ENCODE data around the gene PHACTR3. TPM values are rescaled to one million over a fixed set of nuclear protein-coding genes. Genes with fewer than 3 reads are reported as not detected.

Gene PHACTR3
- total RNA-seq, 1 donor = under 0.01 TPM

DNA sequence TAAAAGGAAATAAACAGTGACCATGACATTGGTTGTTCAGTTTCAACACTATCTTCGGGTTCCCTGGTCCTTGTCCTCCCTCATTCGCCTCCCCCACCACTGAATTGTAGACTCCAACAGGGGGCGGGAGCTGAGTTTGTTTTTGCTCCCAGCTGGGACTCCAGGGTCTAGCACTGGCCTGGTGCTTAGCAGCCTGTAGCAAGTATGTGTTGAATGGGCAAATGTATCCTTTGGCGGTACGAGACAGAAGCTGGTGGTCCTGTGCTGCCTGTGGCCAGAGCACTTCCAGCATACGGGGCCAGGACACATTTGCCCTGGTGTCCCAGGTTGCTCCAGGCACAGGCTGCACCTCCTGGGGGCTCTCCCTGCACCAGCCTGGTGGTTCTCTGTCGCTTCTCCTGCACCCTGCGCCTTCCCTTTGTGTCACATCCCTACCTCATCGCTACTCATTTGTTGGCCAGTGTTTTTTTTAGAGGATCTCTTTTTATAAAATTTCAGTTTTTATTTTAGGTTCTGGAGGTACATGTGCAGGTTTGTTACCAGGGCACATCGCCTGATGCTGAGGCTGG, 40.1 kb downstream of the PHACTR3 start:
- no peak for DNase-seq (ENCODE audit: low read depth in 2 of 3, low spot score in 2 of 3)

DNA sequence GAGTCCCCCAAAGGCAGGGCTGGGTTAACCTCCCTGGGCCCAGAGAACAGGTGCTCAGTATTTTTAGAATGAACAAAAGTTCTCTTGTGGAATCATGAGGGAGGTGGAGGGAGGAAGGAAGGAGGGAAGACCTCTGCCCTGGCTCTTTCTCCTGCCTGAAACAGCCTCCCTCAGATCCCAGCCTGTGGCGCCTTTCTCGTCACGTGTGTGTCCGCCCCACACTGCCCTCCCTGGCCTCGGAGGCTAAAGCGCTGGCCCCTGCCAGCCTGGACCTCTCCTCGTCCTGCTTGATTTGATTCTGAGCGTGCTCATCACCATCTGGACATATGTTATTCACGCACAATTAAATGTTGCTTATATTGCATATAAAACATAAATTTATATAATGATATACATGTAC, 40.9 kb downstream of the PHACTR3 start:
- DNase-seq (ENCODE audit: low read depth in 2 of 3, low spot score in 2 of 3) = no peak

DNA sequence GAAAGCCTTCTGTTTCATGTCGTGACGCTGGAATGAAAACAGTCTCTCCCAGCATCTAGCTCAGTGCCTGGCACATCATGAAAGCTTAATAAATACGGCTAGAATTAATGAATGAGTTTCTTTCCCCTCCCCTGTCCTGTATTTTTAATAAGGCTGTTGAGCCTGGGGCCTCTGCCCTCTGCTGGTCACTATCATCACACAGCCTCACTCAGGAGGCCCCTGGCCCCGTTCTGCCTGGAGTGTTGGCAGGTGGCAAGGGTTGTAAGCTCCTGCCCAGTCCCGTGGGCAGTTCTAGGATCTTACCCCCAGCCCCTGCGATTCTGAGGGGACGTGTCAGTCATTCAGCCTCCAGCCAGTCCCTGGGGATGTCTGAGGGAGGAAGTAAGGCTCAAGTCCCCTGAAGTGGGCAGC, 41.4 kb downstream of the PHACTR3 start:
- DNase-seq (ENCODE audit: low read depth in 2 of 3, low spot score in 2 of 3) = no peak

DNA sequence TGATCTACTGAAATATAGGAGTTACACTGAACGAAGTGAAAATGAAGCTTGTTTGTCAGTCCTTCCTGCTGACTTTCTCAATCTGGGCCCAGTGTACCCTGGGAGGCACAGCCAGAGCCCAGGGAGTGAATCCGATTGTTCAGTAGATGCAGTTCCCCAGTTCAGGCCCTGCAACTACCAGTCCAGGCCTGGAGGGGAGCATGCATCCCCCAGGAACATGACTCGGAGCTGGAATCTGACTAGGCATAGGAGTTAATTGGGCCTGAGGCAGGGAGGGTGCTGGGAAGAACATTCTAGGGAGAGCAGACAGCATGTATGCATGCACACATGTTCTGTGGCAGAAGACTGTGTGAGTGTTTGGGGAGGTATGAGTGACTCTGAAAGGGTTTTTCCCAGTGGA, 42.1 kb downstream of the PHACTR3 start:
- DNase-seq (ENCODE audit: low read depth in 2 of 3, low spot score in 2 of 3) = no peak

DNA sequence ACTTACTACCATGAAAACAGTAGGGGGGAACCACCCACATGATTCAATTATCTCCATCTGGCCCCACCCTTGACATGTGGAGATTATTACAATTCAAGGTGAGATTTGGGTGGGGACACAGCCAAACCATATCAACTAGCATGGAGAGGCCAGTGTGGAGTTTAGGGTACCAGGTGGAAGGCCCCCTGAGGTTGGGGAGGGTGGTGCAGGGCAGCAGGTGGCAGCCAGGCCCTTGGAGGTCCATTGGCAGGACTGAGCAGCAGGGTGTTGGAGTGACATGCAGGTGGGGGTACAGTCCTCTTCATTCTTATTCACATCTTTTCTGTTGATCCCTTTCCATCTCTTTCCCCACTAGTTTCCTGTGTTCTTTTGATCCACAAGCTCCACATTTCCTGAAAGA, 42.9 kb downstream of the PHACTR3 start:
- no peak for DNase-seq (ENCODE audit: low read depth in 2 of 3, low spot score in 2 of 3)

DNA sequence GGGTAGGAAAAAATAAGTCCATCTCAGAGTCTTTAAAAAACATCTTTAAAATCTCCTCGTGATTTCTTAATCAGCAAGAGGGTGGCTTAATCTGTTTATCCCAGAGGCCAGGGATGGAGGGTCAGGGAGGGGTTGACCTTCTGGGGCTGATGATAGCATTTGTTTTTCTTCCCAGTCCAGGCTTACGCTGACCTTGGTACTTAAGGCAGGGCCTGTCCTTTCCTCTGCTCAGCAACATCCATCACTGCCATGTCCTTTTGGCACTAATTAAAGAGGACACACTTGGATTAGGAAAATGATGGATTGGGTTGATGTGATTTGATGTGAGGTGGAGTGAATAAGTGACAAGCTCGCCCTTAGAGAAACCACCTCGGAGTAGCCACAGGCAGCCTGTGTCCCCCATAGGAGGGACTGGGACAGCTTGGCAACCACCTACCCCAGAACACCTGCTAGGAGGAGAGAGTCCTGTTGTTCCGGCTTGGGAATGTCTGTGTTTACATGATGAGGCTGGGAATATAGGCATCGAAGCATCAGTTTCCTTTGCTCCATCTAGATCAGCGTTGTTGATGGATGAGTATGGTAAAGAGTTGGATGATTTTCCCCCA, 44.2 kb downstream of the PHACTR3 start:
- DNase-seq (ENCODE audit: low read depth in 2 of 3, low spot score in 2 of 3) = no peak

DNA sequence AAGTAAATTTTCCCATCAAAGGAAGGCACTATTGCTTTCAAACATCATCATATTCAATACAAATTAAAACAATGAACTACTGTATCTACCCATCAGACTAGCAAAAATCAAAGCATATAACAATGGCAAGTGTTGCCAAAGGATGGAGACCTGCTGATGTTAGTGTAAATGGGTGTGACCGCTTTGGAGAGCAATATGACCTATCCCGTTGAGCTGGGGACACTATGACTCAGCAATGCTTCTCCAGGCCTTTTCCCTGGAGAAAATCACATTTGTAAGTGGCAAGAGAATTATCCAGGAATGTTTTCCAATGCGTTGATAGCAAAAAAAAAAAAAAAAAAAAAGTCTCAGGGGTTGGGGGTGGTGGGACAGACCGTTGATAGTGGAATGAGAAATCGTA, 46.1 kb downstream of the PHACTR3 start:
- no peak for DNase-seq (ENCODE audit: low read depth in 2 of 3, low spot score in 2 of 3)

DNA sequence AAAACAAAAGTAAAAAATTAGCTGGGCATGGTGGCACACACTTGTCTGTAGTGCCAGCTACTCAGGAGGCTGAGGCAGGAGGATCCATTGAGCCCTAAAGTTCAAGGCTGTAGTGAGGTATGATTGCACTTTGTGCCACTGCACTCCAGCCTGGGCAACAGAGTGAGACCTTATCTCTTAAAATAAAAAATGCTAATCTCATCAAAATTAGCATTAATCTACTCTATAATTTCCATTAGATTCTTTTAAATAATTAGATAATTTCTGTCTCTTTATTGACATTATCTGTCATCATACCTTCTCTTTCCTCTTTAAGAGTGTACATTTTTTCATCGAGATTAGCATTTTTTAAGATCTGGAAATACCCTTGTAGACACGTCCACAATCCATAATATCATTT, 48.0 kb downstream of the PHACTR3 start:
- DNase-seq (ENCODE audit: low read depth in 2 of 3, low spot score in 2 of 3) = no peak

DNA sequence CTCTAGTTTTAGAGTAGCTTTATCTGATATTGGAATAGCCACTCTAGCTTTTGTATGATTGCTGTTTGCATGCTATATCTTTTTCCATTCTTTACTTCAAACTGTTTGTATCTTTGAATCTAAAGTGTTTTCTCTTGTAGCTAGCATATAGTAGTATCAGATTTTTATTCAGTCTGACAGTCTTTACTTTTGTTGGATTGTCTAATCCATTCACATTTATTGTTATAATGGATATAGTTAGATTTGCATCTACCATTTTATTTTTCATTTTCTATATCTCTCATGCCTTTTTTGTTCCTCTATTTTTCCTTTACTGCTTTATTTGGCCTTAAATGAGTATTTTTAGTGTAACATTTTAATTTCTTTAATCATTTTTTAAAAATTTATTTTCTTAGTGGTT, 52.1 kb downstream of the PHACTR3 start:
- DNase-seq (ENCODE audit: low read depth in 2 of 3, low spot score in 2 of 3) = no peak

DNA sequence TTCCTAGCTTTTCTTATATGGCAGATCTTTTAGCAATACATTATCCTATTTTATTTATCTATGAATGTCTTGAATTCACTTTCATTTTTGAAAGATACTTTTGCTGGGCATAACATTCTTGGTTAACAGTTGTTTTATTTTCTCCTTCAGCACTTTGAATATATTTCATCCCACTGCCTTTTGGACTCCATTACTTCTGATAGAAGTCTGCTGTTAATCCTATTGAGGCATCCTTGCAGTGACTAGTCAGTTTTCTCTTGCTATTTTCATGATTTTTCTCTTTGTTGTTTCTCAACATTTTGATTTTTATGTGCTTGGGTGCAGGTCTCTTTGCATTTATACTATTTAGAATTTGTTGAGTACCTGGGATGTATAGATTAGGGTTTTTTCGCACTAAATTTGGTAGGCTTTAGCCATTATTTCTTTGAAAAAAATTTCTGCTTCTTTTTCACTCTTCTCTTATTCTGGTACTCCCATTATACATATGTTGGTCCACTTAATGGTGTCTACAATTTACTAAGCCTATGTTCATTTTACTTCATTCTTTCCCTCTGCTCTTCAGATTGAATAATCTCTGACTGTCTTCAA, 53.2 kb downstream of the PHACTR3 start:
- no peak for DNase-seq (ENCODE audit: low read depth in 2 of 3, low spot score in 2 of 3)

DNA sequence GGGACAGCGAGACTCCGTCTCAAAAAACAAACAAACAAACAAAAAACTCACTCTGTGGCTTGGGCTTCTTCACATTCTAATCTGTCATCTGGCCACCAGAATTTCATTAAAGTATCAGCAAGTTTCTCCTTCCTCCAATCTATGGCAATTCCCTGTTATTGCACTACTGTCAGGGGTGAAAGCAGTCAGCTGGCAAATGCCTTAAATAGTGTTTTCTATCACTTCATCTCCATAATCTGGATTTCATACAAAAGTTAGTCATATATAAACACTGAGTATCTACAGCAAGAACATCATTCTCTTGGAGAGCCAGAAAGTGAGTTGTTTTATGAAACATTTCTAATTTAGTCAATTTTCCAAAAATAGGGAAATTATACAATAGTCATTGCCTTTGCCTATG, 56.1 kb downstream of the PHACTR3 start:
- no peak for DNase-seq (ENCODE audit: low read depth in 2 of 3, low spot score in 2 of 3)

DNA sequence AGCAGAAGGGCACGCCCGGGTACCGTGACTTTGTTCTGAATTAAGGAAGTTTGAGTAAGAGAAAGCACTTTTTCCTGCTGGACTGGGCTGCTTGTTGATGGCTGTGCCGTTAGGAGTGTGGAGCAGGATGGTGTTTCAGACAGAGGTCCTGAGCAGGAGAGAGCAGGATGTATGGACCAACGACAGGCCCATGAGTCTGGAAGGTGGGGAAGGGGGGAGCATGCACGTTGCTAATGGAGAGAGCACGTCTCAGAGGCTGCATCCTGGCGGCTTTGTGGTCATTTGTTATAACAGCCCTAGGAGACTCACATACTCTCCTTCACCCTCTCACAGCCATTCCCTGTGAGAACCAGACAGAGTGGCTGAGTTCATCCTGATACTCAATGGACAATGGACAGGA, 56.8 kb downstream of the PHACTR3 start:
- no peak for DNase-seq (ENCODE audit: low read depth in 2 of 3, low spot score in 2 of 3)

DNA sequence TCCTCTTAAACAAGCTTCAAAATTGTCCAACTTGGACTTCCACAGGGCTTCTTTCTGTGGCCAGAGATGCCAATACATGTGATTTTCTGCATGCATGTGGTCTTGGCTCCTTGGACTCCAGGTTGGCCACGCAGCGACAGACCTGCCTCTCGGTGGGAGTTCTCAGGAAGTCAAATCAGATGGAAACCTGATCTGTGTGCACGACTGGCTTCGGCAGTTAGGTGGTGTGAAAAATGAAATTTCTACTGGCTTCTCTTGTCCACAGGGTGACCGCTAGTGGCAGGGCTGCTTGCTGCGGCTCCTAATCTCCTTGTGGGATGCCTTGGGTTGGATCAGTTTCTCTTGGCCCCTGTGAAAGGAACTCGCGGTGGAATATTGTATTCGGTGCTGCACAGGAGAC, 57.3 kb downstream of the PHACTR3 start:
- DNase-seq (ENCODE audit: low read depth in 2 of 3, low spot score in 2 of 3) = no peak

DNA sequence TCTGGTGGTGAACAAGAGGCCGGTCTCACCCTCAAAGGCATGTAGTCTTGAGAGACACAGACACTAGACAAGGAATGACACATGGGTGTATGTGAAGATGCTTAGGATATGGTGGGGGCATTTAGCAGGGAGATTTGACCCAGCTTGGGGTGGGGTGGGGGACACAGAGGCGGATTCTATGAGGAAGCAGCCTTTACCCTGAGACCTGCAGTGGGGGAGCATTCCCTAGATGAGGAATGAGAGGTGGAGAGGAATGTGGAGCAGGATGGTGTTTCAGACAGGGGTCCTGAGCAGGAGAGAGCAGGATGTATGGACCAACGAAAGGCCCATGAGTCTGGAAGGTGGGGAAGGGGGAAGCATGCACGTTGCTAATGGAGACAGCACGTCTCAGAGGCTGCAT, 57.8 kb downstream of the PHACTR3 start:
- no peak for DNase-seq (ENCODE audit: low read depth in 2 of 3, low spot score in 2 of 3)

DNA sequence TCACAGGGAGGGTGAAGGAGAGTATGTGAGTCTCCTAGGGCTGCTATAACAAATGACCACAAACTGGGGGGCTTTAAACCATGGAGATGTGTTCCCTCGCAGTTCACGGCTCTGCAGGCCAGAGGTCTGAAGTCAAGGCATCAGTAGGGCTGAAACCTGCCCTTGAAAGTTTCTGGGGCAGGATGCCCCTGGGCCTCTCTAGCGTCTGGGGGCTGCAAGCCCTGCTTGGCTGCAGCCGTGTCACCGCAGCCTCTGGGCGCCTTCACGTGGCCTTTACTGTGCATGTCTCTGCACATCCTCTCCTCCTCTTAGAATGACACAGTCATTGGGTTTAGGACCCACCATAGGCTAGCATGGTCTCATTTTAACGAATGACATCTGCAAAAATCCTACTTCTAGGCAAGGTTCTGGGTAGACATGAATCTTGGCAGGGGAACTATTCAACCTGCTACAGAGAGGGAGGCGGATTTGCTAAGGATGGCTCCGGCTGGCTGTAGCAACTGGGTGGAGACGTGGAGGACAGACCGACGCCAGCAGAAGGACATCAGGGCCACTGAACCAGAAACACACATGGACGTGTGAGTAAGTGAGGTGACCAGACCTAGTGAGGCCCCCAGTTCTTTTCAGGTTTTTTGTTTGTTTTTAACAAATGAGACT, 58.6 kb downstream of the PHACTR3 start:
- DNase-seq (ENCODE audit: low read depth in 2 of 3, low spot score in 2 of 3) = no peak

DNA sequence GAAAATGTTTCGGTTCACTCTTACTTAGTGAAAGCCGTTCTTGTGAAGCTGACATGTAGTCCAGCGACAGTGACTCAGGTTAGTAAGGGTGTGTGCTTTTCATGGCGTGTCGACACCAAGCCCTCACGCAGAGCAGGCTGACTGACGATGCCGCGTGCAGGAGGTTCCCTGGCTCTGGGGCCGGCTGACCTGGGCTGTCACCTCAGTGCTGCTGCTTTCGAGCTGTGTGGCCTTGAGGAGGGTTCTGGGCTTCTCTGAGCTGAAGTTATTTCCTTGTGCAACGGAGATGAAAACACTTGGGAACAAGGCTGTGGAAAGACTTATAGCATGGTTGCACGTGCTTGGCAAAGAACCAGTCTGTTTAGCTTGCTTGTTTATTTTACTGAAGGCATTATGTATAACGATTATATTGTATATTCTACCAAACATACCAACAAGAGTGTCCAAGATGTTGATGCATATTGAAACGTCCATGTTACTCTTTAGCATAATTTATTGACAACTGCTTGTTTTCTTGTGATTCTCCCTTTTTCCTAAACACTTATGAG, 59.2 kb downstream of the PHACTR3 start:
- no peak for DNase-seq (ENCODE audit: low read depth in 2 of 3, low spot score in 2 of 3)

DNA sequence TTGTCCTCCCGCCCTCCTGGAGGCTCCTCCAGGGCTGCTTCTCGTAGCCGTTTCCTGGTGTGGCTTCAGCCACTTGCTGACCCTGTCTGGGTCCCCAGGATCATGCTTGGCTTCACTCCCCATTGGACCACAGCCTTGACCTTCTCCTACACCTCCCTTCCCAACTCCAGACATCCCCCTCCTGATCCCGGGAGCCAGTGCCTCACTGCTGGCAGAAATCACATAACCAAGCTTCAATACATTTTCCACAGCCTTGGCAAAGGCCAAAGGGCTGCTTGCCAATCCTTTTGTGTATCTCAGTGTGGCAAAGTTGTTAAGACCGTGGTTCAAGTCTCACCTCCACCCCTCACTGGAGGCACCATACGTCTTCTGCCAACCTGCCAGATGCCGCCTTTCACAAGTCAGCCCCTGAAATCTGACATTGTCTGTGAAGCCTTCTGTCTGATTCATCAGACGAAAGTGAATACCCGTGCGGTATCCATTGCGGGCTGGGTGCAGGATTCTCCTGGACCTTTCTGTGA, 60.1 kb downstream of the PHACTR3 start:
- no peak for DNase-seq (ENCODE audit: low read depth in 2 of 3, low spot score in 2 of 3)

DNA sequence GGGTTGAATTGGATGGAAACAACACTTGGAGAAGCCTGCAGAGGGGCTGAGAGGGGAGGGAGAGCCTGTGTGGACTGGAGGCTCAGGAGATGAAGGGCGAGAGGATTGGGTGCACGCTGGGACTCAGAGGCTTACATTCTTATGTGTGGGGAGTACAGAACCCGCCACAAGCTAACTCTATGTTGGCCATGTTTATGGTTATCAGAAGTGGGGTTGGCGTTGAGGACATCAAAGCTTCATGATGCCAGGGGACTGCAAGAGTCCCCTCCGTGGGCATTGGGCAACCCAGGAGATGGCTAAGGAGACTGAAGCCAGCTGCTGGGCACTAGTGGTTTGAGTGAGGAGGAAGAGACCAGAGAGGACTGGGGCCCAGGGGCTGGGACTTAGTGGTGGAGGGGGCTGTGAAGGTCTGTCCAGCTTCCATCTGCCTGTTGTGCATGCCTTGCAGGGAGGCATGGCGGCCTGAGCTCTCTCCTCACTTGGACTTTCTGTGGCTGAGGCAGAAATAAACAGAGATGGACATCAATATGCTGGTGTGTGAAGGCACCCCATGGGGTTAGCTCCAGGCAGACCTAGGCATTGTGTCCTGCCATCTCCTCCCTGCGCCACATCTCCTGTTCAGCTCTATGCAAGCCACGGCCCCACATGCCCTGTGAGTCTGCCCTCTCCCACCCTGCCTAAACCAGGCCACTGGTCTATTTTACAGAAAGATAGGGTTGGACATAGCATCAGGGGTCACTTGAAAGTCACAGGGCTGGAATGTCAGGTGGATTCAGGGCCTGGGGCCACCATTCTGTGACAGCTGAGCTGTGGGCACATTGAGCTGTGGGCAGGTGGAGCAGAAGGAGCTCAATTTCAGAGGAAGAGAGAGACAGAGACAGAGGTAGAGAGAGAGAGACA, 61.6 kb downstream of the PHACTR3 start:
- DNase-seq (ENCODE audit: low read depth in 2 of 3, low spot score in 2 of 3) = no peak

DNA sequence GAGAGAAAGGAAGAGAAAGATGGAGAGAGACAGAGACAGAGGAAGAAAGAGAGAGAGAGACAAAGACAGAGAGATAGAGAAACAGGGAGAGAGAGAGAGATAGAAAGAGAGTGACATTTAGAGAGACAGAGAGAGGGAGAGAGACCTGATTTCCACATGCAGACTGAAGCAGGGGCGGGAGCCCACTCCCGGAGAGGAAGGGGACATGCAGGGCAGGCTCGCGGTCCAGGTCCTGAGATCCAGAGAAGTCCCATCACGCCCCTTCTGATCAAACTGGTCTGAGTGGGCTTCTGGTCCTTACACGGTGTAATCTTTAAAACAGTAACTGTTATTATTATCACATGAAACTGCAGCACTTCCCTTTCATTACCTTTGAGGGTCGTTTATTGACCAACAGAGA, 62.2 kb downstream of the PHACTR3 start:
- no peak for DNase-seq (ENCODE audit: low read depth in 2 of 3, low spot score in 2 of 3)

DNA sequence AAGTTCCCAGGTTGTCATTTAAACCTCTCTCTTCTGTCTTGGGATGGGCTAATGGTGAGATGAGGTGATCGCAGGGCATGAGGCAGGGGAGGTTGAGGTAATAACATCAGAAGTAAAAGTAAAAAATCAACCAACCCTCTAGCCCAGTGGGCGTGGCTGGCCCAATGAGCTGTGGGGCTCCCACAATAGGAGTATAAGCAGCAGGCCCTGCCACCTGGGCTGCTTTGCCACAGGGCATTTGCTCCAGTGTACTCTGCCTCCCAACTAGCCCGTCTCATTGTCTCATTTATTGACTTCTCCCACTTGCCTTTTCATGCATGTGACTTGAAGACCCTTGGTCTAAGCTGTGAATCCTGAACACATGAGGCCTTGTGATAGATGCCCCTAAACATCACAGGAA, 62.8 kb downstream of the PHACTR3 start:
- DNase-seq (ENCODE audit: low read depth in 2 of 3, low spot score in 2 of 3) = no peak
